CD4-positive, alpha-beta T cell treated with Interferon alpha-2 for 1 hour (primary cell): Measurements from ENCODE around the gene TUBB3.
A peak's percentile ranks its signal among the peaks of the same experiment; 100 is the strongest.
"Not testable (repeated sequence)": the region's sequence is repeated elsewhere in the genome, so short reads cannot be mapped to it uniquely, and the experiment has no call there.

Experiments
- DNase-seq, 2 donors: peaks; one replicate each; pipeline ENCODE4 v3.0.0-alpha.2; 2020 to 2022

The TUBB3 gene

DNA sequence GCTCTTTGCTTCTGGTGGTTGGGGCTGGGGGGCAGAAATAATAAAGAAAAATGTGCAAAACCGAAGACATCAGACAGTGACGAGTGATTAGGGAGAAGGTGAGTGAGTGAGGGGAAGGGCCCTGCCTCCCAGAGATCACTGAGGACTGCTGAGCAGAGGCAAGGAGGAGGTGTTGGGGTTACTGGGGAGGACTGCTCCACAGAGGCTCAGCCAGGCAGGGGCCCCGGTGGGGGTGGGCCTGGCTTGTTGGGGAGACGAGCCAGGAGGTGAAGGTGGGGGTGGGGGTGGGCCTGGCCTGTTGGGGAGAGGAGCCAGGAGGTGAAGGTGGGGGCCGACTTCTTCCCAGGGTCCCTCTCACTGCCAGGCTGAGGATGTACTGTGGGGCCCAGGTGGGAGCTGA is 23.4 kb downstream of the TUBB3 start:
- DNase-seq = no peak

GRCh38 chr16:89949121-89949742 is 26.1 kb downstream of the TUBB3 start:
- DNase-seq = no peak

DNA sequence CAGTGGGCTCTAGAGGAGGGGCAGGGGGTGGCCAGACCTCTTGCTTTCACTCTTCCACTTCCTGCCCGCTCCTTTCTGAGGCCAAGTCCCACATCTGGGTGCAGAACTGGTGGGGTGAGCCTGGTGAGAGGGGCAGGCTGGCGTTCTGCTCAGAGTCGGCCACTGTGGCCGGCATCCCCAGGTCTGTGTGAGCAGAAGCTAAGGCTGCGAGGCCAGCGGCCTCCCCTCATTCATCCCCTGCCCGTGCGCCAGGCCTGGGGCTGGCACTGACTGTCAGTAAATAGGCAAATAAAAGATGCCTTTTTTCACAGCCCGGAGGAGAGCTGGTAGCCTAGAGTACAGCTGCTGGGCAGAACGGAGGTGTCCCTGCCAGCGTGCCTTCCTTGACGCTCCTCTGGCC is 26.6 kb downstream of the TUBB3 start:
- no peak for DNase-seq

- no peak for DNase-seq
Measured at GRCh38 chr16:89951509-89951908, 28.4 kb downstream of the TUBB3 start.

DNA sequence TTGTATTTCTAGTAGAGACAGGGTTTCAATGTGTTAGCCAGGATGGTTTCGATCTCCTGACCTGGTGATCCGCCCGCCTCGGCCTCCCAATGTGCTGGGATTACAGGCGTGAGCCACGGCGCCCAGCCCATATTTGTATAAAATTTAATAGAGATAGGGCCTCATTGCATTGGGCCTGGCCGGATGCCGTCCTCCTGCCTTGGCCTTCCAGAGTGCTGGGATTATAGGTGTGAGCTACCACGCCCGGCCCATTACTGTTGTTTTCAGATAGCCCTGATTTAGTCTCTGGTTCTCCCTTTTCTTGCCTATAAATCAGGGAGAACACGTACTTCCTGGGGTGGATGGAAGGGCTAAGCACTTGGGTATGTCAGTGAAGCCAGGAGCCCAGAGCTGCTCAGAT is 28.9 kb downstream of the TUBB3 start:
- DNase-seq = no peak

DNA sequence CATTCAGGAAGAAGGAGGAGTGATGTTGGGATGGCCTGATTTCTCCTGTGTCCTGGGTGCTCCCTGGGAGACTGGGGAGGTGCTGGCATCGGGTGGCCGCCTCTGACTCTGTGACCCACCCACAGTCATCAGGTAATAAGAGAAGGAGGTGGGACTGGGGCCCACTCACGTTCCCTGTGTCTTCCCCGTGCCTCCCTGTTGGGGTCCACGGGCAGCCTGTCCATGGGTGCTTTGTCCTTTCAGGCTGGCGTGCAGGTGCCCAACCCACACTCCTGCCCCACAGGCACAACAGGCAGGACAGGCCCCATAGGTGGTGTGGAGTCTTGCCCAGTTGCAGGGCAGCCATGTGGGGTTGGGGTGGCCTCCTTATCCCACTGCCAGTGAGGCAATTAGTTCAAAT is 29.4 kb downstream of the TUBB3 start:
- DNase-seq = no peak

- no peak for DNase-seq
Measured at GRCh38 chr16:89953671-89954406, 30.7 kb downstream of the TUBB3 start.

GRCh38 chr16:89954462-89954861 is 31.3 kb downstream of the TUBB3 start:
- DNase-seq = no peak

GRCh38 chr16:89955001-89955685 is 32.0 kb downstream of the TUBB3 start:
- no peak for DNase-seq

DNA sequence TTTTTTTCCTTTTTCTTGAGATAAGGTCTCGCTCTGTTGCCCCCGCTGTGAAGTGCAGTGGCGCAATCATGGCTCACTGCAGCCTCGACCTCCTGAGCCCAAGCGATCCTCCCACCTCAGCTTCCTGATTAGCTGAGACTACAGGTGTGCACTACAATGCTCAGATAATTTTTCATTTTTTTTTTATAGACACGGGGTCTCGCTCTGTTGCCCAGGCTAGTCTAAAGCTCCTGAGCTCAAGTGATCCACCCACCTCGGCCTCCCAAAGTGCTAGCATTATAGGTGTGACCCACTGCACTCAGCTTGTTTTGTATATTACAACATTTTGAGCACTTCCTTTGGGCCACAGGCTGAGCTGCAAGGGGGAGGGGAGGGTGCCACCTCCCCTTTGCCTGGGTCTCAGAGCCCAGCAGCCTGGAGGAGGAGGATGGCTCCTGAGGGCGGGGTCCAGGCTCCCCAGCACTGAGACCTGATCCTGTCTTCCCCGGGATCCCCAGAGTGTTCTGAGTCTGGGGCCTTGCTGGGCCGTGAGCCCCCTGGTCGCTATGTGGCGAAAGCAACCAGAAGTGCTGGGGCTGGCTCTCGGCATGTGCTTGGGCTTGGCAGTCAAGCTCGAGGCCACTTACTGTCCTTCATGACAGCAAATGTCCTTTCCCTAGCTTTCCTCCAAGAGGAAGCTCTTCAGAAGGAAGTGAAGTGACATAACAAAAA is 33.5 kb downstream of the TUBB3 start:
- DNase-seq = no peak

GRCh38 chr16:89957216-89957785 is 34.2 kb downstream of the TUBB3 start:
- no peak for DNase-seq

DNA sequence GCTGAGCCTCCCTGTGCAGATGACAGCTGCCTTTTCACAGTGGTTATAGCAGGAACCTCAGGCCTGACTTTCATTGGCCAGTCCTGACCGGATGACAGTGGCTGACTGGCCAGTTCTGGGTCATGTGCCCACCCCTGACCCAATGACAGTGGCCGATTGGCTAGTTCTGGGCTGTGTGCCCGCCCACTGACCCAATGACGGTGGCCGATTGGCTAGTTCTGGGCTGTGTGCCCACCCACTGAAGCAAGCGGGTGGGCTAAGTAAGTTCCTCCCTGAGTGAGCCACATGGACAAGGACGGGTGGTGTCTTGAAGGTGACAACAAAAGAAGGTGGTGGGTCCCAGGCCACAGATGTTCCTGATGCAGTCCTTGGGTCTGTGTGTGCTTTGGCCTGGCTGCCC is 34.9 kb downstream of the TUBB3 start:
- DNase-seq = peak; percentile 13 to 47

DNA sequence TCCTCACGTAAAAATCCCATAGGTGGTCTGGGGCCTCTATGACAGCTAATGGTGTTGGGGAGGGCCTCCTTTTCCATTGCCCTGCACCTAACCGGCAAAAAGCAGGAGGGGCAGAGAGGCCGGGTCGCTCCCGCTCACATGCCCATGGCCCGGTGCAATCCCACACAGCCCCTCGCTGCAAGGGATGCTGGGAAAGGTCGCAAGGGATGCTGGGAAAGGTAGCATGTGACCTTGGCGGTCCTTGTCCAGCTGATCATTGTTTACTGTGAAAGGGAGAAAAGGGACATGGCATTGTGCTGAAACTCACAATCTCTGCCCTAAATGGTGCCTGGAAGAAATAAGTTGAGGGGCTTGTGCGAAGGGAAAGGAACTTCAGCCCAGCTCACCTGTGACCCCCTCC is 35.5 kb downstream of the TUBB3 start:
- no peak for DNase-seq

DNA sequence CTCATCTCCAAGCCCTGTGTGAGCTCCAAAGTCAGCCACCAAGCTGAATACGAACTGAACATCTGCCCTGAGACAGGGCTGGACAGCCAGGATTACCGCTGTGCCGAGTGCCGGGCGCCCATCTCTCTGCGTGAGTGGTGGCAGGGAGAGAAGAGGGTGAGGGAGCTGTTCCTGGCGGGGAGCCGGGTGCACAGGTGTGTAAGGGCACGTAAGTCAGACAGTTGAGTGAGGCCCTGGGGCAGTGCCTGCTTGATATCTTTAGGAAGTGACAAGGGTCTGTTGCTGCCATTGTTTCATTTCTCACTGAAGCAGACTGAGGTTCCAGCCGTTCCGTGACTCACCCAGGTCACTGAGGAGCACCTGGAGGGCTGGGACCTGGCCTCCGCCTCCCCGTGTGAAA is 37.8 kb downstream of the TUBB3 start:
- no peak for DNase-seq

DNA sequence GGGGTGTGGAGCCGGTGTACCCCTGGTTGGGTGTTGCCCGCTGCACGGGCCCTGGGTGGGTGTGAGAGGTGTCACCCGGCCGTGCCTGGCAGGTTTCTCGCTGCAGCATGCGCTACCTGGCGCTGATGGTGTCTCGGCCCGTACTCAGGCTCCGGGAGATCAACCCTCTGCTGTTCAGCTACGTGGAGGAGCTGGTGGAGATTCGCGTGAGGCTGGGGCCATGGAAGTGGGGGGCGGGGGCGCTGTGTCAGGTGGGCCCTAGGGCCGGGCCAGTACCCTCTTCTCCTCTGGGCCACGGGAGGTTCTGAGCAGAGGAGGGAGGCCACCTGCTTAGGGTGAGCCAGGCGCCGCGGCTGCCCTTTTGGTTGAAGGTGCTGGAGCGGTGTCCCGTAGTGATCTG is 38.8 kb downstream of the TUBB3 start:
- no peak for DNase-seq

DNA sequence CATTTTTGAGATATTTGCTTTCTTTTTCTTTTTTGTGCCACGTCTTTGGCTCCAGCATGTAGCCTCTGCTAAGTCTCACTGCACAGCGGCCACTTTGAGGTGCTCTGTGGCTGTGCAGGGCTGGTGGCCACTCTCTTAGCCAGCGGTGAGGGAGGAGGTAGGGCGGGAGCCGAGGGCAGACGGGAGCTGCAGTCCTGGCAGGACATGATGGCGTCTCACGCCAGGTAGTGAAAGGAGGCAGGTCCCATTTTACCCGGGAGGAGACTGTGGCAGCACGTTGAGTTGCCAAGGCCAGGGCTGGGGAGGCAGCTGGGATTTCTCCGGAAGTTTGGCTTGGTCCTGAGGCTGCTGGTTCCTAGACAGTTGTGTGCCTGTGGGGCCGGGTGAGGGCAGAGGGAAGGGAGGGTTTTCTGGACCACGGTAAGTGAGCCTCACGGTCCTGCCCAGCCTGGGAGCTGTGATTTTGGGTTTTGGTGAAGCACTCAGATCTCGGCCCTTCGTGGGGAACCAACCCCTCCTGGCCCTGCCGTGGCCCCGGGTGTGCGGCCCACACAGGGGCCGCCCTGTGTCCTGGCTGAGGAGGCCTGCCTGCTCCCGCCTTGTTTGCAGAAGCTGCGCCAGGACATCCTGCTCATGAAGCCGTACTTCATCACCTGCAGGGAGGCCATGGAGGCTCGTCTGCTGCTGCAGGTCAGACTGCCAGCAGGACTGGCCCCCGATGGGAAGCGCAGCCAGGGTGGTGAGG is 39.8 kb downstream of the TUBB3 start:
- DNase-seq = no peak

DNA sequence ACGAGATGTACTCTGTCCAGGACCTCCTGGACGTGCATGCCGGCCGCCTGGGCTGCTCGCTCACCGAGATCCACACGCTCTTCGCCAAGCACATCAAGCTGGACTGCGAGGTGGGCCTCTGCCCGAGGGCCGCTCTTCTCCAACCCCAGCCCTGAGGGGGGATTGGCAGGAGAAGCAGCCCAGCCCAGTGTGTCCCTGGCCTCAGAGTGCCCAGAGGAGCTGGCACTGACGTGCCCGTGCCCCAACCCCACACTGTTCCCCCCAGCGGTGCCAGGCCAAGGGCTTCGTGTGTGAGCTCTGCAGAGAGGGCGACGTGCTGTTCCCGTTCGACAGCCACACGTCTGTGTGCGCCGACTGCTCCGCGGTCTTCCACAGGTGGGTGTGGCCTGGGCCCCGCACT is 41.1 kb downstream of the TUBB3 start:
- no peak for DNase-seq

- no peak for DNase-seq
Measured at GRCh38 chr16:89965447-89966225, 42.5 kb downstream of the TUBB3 start.

GRCh38 chr16:89966756-89967155 is 43.6 kb downstream of the TUBB3 start:
- no peak for DNase-seq

DNA sequence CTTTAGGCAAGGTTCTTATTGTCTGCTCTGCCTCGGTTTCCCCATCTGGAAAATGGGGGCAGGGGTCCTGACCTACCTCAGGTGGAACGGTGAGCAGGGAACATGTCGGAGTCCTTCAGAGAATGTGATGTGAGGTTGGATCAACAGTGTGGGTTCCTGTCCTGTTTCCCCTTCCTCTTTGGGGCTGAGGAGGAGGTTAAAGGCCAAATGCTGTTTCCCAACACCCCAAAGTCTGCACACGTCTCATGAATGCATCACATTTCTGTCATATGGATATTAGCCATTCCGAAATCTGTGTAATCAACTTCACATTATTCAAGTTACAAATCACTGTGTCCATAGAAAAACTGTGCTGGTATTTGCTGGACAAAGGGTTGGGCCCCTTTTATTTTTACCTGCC is 44.3 kb downstream of the TUBB3 start:
- DNase-seq = not testable (repeated sequence)

GRCh38 chr16:89968074-89968473 is 44.9 kb downstream of the TUBB3 start:
- DNase-seq = not testable (repeated sequence)
